ENCODE results near the gene MLXIPL. TPM values are rescaled to one million over a fixed set of nuclear protein-coding genes. Genes with fewer than 3 reads are reported as not detected.

MLXIPL gene
- total RNA-seq, 1 donor from 2014 or later = 0.86 TPM

- Mint-ChIP-seq H3K36me3 (ENCODE audit: unreplicated experiment) (no peaks in the 10 kb centered on the region), H3K9me3 (ENCODE audit: unreplicated experiment) (peaks cover 3% of the 10 kb centered on the region), H3K4me3 (ENCODE audit: unreplicated experiment) (no peak overlapping the region), H3K27me3 (ENCODE audit: unreplicated experiment) (peaks cover 7% of the 10 kb centered on the region), H3K4me1 (ENCODE audit: low read depth, unreplicated experiment) (no peaks in the 10 kb centered on the region), H3K27ac (ENCODE audit: unreplicated experiment) (no peak overlapping the region)
- TF ChIP-seq, protein P1, sequence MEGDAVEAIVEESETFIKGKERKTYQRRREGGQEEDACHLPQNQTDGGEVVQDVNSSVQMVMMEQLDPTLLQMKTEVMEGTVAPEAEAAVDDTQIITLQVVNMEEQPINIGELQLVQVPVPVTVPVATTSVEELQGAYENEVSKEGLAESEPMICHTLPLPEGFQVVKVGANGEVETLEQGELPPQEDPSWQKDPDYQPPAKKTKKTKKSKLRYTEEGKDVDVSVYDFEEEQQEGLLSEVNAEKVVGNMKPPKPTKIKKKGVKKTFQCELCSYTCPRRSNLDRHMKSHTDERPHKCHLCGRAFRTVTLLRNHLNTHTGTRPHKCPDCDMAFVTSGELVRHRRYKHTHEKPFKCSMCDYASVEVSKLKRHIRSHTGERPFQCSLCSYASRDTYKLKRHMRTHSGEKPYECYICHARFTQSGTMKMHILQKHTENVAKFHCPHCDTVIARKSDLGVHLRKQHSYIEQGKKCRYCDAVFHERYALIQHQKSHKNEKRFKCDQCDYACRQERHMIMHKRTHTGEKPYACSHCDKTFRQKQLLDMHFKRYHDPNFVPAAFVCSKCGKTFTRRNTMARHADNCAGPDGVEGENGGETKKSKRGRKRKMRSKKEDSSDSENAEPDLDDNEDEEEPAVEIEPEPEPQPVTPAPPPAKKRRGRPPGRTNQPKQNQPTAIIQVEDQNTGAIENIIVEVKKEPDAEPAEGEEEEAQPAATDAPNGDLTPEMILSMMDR (IDR thresholded peaks at IDR 0.05; ENCODE audit: partially characterized antibody, unreplicated experiment) = no peak
- no peak for DNase-seq
Observed at GRCh38 chr7:73625276-73625675, 954 bp upstream of the MLXIPL start.

DNA sequence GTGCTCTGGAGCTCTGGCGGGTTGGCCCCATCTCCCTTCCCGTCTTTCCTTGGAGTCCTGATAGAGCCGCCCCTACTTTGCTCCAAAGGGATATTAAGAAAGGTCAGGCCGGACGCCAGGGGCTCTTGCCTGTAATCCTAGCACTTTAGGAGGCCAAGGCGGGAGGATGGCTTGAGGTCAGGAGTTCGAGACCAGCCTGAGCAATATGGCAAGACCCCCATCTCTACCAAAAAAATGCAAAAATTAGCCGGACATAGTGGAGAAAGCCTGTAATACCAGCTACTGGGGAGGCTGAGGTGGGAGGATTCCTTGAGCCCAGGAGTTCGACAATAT is 313 bp upstream of the MLXIPL start:
- H3K27me3 Mint-ChIP-seq (ENCODE audit: unreplicated experiment) = peaks cover 7% of the 10 kb centered on the region
- TF ChIP-seq, protein P1 (IDR thresholded peaks at IDR 0.05; ENCODE audit: partially characterized antibody, unreplicated experiment) = no peak
- H3K4me3 Mint-ChIP-seq (ENCODE audit: unreplicated experiment) = no peak overlapping the region
- peaks cover 4% of the 10 kb centered on the region for H3K9me3 Mint-ChIP-seq (ENCODE audit: unreplicated experiment)
- H3K27ac Mint-ChIP-seq (ENCODE audit: unreplicated experiment) = no peak overlapping the region
- no peaks in the 10 kb centered on the region for H3K4me1 Mint-ChIP-seq (ENCODE audit: low read depth, unreplicated experiment)
- DNase-seq = no peak
- H3K36me3 Mint-ChIP-seq (ENCODE audit: unreplicated experiment) = no peaks in the 10 kb centered on the region

DNA sequence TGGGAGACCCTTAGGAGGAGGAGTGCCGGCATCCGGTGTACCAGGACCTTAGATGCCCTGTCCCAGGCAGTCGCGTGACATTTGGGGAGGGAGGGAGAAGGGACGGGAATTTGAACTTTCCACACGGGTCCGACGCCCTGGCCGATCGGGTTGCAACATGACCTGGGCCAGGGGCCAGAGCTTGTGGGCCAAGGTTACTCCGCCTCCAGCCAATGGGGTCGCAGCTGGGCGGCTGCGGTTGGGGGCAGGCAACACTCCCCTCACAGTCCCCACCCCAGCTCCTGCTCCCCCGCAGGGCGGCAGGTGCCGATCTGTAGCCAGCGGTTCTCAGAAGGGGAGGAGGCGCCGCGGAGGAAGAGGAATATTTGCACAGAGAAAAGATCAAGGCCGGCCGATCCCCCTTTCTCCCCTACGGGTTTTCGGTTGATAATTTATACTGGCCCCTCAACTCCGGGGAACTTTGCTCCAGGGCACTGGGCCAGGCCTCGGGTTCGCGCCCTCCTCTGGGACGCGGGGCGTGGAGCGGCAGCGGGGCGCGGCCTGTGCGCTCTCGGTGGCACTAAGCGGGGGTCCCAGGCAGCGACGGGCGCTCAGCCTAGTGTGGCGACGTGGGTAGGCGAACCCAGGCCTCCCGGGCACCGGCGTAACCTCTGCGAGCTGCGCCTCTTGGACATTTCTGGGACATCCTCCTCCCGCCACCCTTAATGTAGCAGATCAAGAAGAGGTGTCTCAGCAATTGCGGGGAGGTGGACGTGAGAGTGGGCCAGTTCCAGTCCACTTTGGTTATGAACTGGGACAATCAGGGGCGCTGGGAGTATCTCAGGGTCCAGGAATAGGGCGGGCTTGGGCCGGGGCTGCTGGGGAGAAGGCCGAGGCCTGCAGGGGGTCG is 1.2 kb downstream of the MLXIPL start:
- TF ChIP-seq, protein P1 (IDR thresholded peaks at IDR 0.05; ENCODE audit: partially characterized antibody, unreplicated experiment) = no peak
- Mint-ChIP-seq H3K4me1 (ENCODE audit: low read depth, unreplicated experiment) (peaks cover 2% of the 10 kb centered on the region), H3K36me3 (ENCODE audit: unreplicated experiment) (no peaks in the 10 kb centered on the region), H3K4me3 (ENCODE audit: unreplicated experiment) (no peak overlapping the region), H3K27me3 (ENCODE audit: unreplicated experiment) (peaks cover 3% of the 10 kb centered on the region), H3K9me3 (ENCODE audit: unreplicated experiment) (peaks cover 4% of the 10 kb centered on the region), H3K27ac (ENCODE audit: unreplicated experiment) (no peak overlapping the region)
- DNase-seq = no peak

- no peak for DNase-seq
- TF ChIP-seq, protein P1 (IDR thresholded peaks at IDR 0.05; ENCODE audit: partially characterized antibody, unreplicated experiment) = no peak
- no peaks in the 10 kb centered on the region for H3K36me3 Mint-ChIP-seq (ENCODE audit: unreplicated experiment)
- peaks cover 2% of the 10 kb centered on the region for H3K4me1 Mint-ChIP-seq (ENCODE audit: low read depth, unreplicated experiment)
- peaks cover 3% of the 10 kb centered on the region for H3K27me3 Mint-ChIP-seq (ENCODE audit: unreplicated experiment)
- H3K27ac Mint-ChIP-seq (ENCODE audit: unreplicated experiment) = no peak overlapping the region
- no peak overlapping the region for H3K4me3 Mint-ChIP-seq (ENCODE audit: unreplicated experiment)
- H3K9me3 Mint-ChIP-seq (ENCODE audit: unreplicated experiment) = peaks cover 4% of the 10 kb centered on the region
Observed at GRCh38 chr7:73622527-73622908, 1.8 kb downstream of the MLXIPL start.
